GM13977 (cell line): ENCODE measurements around the gene MOB1A.

Experiments
- DNase-seq: peaks from one replicate; pipeline ENCODE4 v3.0.0; 2012; ENCODE audit warnings: low spot score
- in situ Hi-C: fragments of 300-500 bp; cut with MboI; formaldehyde crosslinking; loops from one replicate; pipeline ENCODE4 v1.12.0; 2022; ENCODE audit warnings: low sequenced_read_pairs, low pct_unique_long_range_greater_than_20kb, mixed read lengths, inconsistent platforms; ENCODE audit not compliant: unreplicated experiment
- TF ChIP-seq, protein P1 (sequence below): IDR thresholded peaks from 2 replicates; pipeline ENCODE4 v1.5.1; 2012; ENCODE audit warnings: mild to moderate bottlenecking, control low read depth; ENCODE audit not compliant: insufficient read depth; ENCODE audit errors: extremely low read depth, missing control alignments

MOB1A gene

DNA sequence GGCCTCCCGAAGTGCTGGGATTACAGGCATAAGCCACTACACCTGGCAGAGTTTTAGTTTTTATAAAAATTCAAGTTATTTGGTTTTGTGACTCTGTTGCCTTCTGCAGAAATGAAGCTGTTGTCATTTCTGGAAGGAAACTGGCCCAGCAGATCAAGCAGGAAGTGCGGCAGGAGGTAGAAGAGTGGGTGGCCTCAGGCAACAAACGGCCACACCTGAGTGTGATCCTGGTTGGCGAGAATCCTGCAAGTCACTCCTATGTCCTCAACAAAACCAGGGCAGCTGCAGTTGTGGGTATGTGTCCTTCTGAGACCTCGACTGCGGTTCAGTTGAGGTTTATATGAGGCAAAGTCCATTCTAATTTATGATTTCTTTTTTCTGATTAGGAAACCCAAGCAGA, 26.9 kb upstream of the MOB1A start:
- DNase-seq: no peak
- TF ChIP-seq, protein P1, sequence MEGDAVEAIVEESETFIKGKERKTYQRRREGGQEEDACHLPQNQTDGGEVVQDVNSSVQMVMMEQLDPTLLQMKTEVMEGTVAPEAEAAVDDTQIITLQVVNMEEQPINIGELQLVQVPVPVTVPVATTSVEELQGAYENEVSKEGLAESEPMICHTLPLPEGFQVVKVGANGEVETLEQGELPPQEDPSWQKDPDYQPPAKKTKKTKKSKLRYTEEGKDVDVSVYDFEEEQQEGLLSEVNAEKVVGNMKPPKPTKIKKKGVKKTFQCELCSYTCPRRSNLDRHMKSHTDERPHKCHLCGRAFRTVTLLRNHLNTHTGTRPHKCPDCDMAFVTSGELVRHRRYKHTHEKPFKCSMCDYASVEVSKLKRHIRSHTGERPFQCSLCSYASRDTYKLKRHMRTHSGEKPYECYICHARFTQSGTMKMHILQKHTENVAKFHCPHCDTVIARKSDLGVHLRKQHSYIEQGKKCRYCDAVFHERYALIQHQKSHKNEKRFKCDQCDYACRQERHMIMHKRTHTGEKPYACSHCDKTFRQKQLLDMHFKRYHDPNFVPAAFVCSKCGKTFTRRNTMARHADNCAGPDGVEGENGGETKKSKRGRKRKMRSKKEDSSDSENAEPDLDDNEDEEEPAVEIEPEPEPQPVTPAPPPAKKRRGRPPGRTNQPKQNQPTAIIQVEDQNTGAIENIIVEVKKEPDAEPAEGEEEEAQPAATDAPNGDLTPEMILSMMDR: no peak
- in situ Hi-C loops: no loop called here

DNA sequence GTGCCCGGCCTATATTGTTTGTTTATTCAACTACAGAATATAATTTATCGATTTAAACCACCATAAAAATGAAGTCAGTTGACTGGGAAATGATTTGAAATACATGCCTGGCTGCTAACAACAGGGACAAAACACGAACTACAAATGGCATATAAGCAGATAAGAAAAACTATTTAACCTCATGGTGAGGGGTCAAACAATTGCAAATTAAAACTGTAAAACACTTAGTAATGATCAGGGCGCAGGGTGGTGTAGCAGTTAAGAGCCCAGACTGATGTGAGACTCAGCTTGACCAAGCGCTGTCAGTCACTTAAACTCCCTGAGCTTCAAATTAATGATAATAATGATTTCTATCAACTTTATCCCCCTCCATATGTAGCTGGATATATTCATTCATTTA, 26.4 kb upstream of the MOB1A start:
- in situ Hi-C loops: no loop called here
- DNase-seq: no peak
- TF ChIP-seq, protein P1: no peak

DNA sequence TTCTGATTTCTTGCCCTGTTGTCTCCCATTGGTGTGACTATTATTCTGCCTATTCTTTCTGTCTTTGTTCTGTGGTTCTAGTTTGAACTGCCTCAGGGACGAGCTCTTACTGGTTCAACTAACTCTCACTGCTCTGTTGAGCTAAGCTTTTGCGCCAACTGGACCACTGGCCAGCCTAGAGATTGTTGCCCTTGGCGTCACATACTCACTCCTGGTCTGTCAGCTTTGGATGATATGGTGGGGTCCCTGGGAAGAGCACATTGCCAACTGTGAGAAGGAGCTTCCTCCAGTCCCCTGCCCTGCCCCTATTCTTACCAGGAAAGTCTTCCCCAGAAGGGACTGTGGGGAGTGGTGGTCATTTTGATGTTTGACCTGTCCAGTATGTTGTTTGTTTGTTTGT, 25.8 kb upstream of the MOB1A start:
- in situ Hi-C loops: no loop called here
- TF ChIP-seq, protein P1: no peak
- DNase-seq: no peak

DNA sequence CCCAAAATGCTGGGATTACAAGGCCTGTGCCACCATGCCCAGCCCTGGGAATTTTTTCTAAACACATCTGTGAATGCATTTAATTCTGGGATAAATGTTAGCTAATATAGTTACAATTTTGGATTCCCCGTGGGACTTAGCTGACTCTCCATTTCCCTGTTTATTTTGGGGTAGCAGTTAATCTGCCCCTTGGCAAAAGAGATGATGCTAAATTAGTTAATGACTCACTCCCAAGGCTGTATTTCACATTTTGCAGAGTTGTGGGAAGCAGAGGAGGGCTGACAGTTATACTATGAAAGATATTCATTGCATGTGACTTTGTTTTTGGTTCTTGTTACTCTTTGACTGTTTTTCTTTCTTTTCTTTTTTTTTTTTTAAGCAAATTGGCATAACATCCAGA, 22.9 kb upstream of the MOB1A start:
- TF ChIP-seq, protein P1: no peak
- in situ Hi-C loops: no loop called here
- DNase-seq: no peak

DNA sequence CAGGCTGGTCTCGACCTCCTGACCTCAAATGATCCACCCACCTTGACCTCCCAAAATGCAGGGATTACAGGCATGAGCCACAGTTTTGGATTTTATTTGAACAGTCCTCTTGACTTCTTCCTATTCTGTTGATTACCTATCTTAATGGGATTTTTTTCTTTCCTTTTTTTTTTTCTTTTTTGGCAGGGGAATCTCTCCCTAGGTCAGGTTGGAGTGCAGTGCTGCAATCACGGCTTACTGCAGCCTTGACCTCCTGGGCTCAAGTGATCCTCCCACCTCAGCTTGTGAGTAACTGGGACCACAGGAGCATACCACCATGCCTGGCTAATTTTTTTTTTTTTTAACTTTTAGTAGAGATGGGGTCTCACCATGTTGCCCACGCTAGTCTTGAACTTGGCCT, 22.5 kb upstream of the MOB1A start:
- in situ Hi-C loops: no loop called here
- TF ChIP-seq, protein P1: no peak
- DNase-seq: no peak

DNA sequence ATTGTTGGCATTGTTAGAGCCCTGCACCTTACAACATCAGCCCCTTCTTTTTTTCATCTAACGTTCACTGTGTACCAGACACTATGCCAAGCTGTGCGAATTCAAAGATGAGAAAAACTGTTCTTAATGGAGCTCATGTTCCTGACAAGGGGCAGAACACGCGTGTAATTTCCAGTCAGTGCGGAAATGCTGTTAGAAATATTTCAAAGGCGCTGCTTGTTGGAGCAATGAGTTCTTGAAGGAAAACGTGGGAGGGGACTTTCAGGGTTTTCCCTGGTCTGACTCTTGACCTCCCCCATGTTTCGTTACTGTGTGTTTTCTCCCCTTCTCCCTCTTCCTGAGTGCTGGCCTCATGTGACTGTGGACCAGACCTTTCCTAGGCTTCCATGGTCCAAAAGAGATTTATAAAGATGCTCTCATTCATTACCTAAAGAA, 21.2 kb upstream of the MOB1A start:
- DNase-seq: no peak
- TF ChIP-seq, protein P1: no peak
- in situ Hi-C loops: no loop called here

DNA sequence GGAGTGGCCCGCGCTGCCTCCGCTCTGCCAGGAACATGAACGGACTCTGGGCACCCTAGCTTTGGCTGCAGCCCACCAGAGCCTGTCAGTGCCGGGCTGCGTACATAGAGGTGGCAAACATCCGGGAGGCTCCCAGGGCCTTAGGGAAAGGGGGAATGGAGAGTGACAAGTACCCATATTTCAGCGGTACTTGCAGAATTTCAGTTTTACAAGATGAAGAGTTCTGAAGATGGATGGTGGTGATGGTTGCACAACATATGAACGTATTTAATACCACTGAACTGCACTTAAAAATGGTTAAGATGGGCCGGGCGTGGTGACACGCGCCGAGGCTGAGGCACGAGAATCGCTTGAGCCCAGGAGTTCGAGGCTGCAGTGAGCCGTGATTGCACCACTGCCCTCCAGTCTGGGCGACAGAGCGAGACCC, 20.6 kb upstream of the MOB1A start:
- in situ Hi-C loops: no loop called here
- no peak for DNase-seq
- TF ChIP-seq, protein P1: no peak
